Mucosa of descending colon (tissue), 3 donors: ENCODE data around the gene CYB5R4. TPM values are rescaled to one million over a fixed set of nuclear protein-coding genes. Genes with fewer than 3 reads are reported as not detected.

Experiments used
- ATAC-seq: fragments of 200-7000 bp; cut with Tn5 transposase; one replicate; pipeline ENCODE4 v1.9.1; 2020; ENCODE audit warnings: mild to moderate bottlenecking, moderate library complexity
- DNase-seq, 3 donors: peaks; one replicate each; pipeline ENCODE4 v3.0.0-alpha.2; 2020
- H3K36me3 ChIP-seq: fragments of 200-600 bp; one replicate; pipeline ENCODE4 v1.8.0; 2021; ENCODE audit warnings: low read depth, mild to moderate bottlenecking
- H3K4me1 ChIP-seq: fragments of 200-600 bp; one replicate; pipeline ENCODE4 v1.8.0; 2021; ENCODE audit warnings: low read depth, mild to moderate bottlenecking
- H3K4me3 ChIP-seq: fragments of 200-600 bp; one replicate; pipeline ENCODE4 v1.8.0; 2021; ENCODE audit warnings: mild to moderate bottlenecking
- H3K9me3 ChIP-seq: fragments of 200-600 bp; one replicate; pipeline ENCODE4 v1.8.0; 2021; ENCODE audit warnings: mild to moderate bottlenecking
- intact Hi-C, 2 donors: fragments of 100-400 bp; cut with DNase I in 1 of 2; cut with micrococcal nuclease in 1 of 2; formaldehyde crosslinking; loops; one replicate each; pipeline versions ENCODE4 v1.11.0 to v1.11.1; 2022; cut with DNase I, micrococcal nuclease
- total RNA-seq, 3 donors: library from RNA; stranded (reverse); fragmentation: NEBNext Ultra II Directional in 2 of 3; extraction: Animal tissue kit (Norgen Biotek cat#: 25700) in 2 of 3; gene quantifications; one replicate each; pipeline versions ENCODE4 v1.2.1 to v1.2.4, GENCODE V29; 2021 to 2023
- TF ChIP-seq, protein P1 (sequence below): fragments of 200-600 bp; IDR thresholded peaks from one replicate; pipeline ENCODE4 v1.8.0; 2022; ENCODE audit warnings: antibody characterized with exemption, mild to moderate bottlenecking
- donor health status: DM: no; HTN: no; CAD: no; lungs with moderate emphysema.
- donor health status: DM: no; HTN: no; CAD: no.
- donor health status: DM: no; HTN: yes; CAD: no.

The CYB5R4 gene
- total RNA-seq, 3 donors from 2014 or later: 26.6 to 30.7 (median 29.0) TPM

DNA sequence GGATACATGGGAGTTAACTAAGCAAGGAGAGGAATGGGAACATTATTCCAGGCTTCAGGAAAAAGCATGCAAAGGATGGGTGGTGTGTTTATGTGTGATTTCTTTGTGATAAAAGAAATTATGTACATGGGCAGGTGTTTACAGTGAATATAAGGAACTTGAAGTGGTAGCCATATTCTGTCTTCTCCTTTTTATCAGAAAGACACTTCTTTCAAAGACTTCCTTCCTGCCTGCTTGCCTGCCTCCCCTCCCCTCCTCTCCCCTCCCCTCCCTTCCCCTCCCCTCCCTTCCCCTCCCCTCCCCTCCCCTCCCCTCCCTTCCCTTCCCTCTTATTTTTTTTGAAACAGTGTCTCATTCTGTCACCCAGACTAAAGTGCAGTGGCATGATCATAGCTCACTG is 14.4 kb downstream of the CYB5R4 start:
- Histone ChIP-seq H3K4me3 (no peak overlapping the region), H3K4me1 (no peaks in the 10 kb centered on the region), H3K9me3 (no peaks in the 10 kb centered on the region), H3K36me3 (no peaks in the 10 kb centered on the region)
- TF ChIP-seq, protein P1, sequence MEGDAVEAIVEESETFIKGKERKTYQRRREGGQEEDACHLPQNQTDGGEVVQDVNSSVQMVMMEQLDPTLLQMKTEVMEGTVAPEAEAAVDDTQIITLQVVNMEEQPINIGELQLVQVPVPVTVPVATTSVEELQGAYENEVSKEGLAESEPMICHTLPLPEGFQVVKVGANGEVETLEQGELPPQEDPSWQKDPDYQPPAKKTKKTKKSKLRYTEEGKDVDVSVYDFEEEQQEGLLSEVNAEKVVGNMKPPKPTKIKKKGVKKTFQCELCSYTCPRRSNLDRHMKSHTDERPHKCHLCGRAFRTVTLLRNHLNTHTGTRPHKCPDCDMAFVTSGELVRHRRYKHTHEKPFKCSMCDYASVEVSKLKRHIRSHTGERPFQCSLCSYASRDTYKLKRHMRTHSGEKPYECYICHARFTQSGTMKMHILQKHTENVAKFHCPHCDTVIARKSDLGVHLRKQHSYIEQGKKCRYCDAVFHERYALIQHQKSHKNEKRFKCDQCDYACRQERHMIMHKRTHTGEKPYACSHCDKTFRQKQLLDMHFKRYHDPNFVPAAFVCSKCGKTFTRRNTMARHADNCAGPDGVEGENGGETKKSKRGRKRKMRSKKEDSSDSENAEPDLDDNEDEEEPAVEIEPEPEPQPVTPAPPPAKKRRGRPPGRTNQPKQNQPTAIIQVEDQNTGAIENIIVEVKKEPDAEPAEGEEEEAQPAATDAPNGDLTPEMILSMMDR: no peak
- no peak for ATAC-seq
- no peak for DNase-seq
- intact Hi-C loops: no loop called here

DNA sequence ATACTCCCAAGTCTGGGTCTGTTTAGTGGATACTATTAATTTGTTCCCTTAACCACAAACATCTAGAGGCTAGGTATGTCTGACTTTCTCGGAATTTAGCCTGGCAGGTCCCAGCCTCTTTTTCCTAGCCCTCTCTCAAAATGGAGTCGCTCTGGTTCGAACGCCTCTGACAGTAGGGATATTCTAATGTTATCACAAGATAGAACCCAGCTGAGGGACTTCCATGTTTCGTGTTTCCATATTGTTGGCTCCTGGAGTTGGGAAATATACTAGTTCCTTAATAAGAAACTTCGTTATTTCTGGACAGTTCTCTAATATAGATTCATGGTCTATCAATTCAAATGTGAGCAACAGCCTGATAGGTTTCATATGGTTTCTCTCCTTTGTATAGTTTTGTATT is 16.4 kb downstream of the CYB5R4 start:
- no peaks in the 10 kb centered on the region for H3K4me1 ChIP-seq
- DNase-seq (no peak), ATAC-seq (no peak)
- H3K9me3 ChIP-seq: no peaks in the 10 kb centered on the region
- intact Hi-C loops: no loop called here
- H3K36me3 ChIP-seq: no peaks in the 10 kb centered on the region
- TF ChIP-seq, protein P1: no peak
- no peak overlapping the region for H3K4me3 ChIP-seq

DNA sequence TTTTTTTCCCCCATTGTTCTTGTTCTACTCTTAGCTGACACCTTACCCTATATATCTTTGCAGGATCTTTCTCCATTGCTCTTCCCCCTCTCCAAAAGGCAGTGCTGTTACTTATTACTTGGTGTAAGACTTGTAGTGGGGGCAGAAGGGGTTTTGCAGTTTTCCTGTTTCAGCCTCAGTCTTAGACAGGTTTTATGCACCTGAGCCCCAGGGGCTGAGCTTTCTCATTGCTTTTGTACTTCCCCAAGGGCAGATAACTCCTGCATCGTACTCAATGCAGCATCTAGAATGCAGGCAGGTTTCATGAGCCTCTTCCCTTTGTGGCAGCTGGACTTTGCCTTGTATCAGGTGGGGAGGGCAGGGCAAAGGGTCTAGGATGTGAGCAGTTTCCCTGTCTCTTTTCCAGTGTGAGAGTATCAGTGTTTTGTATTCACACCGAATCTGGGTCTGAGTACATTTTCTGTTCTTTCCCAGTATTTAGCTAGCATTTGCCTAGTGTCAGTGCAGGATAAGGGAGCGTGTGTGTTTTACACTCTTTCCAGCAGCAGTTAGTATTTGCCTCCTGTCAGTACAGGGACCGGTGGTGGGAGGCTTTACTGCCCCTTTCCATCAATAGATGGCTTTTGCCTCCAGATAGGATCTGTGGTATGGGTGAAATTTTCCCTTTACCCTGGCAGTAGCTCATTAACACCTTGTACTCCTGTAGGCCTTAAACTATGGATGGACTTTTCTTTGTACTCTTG is 19.6 kb downstream of the CYB5R4 start:
- Histone ChIP-seq H3K9me3 (no peaks in the 10 kb centered on the region), H3K4me1 (no peaks in the 10 kb centered on the region), H3K4me3 (no peak overlapping the region), H3K36me3 (no peaks in the 10 kb centered on the region)
- DNase-seq (no peak), ATAC-seq (peak; percentile 46)
- intact Hi-C loops: no loop called here
- TF ChIP-seq, protein P1: no peak

DNA sequence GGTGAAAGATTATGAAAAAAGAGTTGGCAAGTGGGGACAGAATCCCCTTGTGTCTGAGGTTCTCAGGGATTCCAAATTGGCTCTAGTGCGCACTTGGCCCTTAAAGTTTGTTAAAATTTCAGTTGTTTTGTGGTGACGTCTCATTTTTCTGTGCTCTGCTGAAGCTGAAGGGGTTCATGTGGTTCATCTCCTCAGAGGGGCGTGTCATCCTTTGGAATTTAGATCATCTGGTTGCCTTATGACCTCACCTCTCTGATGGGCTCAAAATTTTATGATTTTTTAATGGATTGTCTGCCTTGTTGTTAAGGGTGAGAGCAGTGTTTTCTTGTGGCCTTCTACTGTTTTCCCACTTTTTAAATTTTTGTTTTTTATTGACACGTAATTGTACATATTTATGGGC is 20.3 kb downstream of the CYB5R4 start:
- no peaks in the 10 kb centered on the region for H3K9me3 ChIP-seq
- TF ChIP-seq, protein P1: no peak
- H3K4me1 ChIP-seq: no peaks in the 10 kb centered on the region
- intact Hi-C loops: loop anchor here (5.0 to 10.0 kb wide), 2 partner anchors 345 to 348 kb away; partner anchors contain the start of gene CEP162 (in 2 of the 2)
- H3K36me3 ChIP-seq: no peaks in the 10 kb centered on the region
- no peak for DNase-seq
- no peak overlapping the region for H3K4me3 ChIP-seq
- ATAC-seq: no peak

DNA sequence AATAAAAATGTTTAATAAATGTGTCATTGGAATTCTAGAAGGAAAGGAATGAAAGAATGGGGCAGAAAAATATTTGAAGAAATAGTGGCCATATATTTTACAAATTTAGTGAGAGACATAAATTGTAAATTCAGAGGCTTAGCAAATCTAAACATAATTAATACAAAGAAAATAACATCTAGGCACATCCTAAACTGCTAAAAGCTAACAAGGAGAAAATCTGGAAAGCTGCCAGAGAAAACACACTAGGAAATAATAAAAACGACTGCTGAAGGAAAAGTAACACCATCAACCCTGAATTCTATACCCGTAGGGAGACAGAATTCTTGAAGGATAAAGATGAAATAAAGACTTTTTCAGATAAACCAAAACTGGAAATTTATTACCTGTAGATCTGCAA is 23.8 kb downstream of the CYB5R4 start:
- Histone ChIP-seq H3K9me3 (no peaks in the 10 kb centered on the region), H3K4me1 (no peaks in the 10 kb centered on the region), H3K4me3 (no peak overlapping the region), H3K36me3 (no peaks in the 10 kb centered on the region)
- ATAC-seq (no peak), DNase-seq (no peak)
- intact Hi-C loops: loop anchor here (5.0 to 10.0 kb wide), 2 partner anchors 342 to 344 kb away; partner anchors contain the start of gene CEP162 (in 2 of the 2)
- TF ChIP-seq, protein P1: no peak
